ENCODE results near the gene GDF9.

The GDF9 gene

DNA sequence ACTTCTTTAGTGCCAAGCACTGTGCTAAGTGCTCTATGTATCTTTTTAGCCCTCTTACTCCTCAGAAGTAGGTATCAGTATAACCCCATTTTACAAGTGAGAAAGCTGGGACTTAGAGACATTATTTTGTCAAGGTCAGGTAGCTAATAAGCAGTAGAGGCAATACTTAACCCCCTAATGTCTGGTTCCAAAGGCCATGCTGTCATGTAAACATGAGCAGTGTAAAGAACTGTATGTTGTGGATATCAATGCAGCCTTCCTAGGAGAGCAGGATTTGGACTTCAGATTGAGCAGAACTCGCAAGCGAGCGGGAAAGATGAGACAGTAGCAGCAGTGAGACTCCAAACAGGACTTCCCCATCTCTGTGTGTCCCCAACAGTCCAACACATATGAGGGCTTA, 32.2 kb downstream of the GDF9 start:
- DNase-seq = no peak

DNA sequence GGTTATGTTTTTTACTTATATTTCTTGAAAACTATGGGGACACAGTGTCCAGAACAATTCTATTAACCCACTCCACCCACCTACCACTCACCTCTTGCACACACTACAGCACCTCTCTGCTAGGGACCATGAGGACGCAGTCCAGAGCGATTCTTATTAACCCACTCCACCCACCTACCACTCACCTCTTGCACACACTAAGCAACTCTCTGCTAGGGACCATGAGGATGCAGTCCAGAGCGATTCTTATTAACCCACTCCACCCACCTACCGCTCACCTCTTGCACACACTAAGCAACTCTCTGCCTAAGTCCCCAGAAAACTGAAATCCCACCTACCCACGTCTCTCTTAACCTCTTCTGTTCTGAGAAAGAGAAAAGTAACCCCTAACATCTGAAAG, 33.7 kb downstream of the GDF9 start:
- no peak for DNase-seq

DNA sequence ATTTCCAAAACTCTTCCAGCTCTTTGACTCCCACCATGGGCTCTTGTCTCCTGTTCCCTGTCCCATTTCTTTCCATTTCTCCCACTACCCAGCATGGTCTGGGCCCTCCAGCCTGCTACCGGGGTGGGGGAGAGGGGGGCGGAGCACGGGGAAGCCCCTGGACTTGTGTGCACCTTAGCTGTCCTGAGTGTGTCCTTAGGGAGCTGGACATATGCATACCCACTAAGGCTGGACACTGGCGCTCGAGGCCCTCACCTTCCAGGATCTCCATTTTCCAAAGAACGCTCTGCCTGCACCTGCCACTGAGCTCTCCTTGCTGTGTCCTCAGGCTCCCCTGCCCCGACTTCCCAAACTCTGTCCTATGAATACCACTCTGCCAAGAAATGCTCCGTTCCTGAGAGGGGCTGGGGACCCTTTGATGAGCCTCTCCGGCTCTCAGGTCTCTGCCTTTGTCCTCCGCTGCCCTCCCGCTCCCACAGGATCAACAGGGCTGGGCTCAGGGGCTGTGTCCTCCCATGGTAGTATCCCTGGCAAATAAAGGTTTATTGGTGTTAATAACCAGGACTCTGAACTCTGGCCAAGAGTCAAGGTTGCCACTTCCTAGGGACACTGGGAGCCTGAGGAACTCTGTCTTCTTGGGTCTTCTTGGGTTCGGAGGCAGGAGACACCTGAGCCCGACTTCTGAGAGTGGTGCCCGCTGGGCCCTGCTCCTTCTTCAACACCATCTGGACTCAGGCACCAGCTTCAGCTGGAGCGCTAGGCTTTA, 35.0 kb downstream of the GDF9 start:
- no peak for DNase-seq

DNA sequence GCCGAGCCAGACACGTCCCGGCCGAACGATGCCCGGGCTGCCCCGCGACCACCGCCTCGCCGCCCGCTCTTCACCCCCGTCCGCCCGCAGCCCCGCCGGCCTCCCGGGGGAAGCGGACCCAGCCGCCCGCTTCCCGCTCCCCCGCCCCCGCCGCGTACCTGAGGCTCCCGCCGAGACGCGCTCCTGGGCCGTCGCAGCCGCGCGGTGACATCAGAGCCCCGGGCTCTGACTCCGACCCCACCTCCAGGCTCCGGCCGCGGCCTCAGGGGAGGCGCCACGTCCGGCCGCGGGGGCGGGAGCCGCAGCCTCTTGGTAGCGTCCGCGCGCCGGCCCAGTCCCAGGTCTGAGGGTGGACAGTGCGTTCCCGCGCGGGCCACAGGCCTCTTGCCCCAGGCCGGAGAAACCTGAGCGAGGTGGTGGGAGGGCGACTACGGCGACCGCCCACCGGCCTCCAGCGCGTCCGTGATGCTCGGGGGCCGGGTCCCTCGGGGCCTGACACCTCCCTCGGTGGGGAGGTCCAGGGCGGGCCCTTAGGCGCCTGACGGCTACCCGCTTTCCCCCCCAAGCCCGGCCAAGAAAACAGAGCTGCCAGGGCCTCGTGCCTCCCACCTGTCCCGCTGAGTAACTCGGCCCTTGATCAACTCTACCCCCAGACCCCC, 35.7 kb downstream of the GDF9 start, which contains the start of gene SHROOM1:
Gene SHROOM1, minus strand, starts transcription at position 212 of the 659 bp plus-strand sequence. CDS start 4,507 bp downstream, outside the sequence.
- DNase-seq = no peak

DNA sequence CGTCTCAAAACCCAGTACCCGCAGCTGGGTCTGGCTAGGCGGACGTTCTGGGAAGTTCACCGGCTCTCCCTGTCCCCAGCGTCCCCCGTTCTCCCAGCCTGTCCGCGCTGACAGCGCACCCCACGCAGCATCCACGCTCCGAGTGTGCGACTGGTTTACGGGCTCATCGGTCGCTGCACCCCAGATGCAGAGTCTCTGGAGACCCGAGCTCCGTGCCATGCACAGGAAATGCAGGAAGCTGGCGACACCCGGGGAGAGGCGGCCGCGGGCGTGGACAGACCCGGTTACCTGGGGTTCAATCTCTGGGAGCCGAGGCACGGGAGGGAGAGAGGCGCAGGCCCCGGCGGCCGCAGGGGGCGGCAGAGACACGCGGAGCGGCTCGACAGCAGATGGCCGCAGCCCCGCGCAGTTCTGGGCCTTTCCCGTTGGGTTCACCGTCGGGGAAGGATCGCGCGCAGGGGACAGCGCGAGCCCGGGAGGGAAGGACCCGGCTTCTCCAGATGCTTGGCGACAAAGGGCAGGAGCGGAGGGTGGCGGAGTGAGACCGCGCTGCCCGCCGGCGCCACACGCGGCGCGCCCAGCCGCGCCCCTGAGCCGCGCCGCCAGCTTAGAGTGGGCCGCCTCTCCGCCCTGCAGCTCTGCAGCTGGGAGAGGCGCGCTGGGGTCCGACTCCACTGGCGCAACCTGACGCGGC, 36.4 kb downstream of the GDF9 start:
- peak; percentile 16 for DNase-seq

DNA sequence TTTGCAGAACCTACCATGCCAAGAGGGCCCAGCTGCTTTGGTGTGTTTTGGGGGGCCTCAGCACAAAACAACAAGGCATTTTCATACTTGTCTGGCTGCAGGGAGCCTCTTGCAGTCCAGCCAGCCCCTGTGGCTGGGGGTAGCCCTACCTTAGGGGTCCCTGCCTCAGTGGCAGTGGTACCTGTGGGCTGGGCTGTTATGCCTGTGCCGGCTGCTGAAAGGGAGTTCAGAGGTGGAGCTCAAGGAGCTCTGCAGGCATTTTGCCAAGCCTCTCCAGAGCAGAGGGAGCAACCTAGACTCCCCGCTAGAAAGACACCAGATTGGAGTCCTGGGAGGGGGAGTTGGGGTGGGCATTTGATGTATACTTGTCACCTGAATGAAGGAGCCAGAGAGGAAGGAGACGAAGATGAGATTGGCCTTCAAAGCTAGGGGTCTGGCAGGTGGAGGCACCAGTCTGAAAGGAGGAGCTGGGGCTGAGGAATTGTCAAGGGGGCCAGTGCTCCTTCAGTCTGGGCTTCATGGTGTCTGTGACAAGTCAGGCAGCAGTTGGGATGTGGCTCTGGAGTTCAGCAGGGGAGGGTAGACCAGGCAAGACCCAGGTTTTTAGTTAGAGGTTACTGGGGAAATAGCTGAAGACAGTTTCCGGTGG, 37.3 kb downstream of the GDF9 start:
- no peak for DNase-seq

DNA sequence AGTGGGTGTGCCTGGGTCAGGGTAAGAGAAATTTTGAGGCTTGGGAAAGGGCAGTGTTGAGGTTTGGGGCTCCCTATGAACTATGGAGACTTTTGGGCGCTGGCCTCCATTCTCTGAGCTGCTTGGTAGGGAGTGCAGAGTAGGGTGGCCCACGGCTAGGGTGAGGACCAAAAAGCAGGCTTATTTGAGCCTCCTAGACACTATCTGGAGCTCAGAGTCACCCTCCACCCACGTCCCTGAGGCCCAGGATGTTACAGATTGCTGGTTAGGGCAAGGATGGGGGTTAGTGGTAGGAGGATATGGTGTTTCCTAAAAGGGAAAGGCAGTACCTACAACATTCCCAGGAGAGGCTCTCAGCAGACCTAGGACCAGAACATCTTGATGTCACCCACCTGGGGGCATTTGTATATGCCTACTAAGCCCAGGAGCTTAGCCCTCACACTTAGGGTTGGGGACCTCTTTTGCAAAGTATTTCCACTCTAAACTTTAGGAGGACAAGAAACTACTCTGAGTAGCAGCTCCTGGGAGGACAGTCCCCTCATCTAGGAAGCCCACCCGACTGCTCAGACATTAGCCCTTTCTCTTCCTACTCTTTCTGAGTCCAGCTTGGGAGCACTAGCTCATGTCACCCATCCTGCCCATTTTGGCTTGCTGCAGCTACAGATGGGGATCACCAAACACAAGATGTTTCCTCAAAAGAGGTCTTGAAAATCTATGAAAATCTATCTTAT, 38.2 kb downstream of the GDF9 start:
- DNase-seq = no peak

DNA sequence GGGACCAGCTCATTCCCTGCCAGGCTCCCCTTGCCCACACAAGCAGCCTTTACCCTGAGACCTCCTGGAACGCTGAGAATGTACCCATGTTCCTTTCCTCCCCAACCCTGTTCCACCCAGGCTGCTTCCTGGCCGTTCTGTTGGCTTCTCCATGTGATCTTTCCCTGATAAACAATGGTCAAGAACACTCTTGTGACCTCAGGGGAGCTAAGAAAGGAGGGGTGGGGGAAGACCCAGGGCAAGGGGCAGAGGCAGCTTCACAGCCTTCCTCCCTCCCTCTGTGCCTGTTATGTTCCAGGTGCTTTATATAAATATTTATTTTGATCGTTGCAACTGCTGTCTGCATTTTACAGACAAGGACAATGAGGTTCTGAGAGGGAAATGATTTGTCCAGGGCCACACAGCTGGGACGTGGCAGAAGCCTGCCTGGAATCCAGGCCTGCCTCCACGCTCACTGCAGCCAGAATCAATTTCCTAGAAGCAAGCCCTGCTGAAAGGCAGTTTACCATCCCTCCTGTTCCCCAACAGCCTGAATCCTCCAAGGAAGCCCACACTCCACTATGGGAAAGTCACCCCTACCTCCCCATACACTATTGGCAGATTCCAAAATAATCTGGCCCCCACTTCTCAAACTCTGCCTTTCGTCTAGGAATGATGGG, 39.7 kb downstream of the GDF9 start:
- no peak for DNase-seq

DNA sequence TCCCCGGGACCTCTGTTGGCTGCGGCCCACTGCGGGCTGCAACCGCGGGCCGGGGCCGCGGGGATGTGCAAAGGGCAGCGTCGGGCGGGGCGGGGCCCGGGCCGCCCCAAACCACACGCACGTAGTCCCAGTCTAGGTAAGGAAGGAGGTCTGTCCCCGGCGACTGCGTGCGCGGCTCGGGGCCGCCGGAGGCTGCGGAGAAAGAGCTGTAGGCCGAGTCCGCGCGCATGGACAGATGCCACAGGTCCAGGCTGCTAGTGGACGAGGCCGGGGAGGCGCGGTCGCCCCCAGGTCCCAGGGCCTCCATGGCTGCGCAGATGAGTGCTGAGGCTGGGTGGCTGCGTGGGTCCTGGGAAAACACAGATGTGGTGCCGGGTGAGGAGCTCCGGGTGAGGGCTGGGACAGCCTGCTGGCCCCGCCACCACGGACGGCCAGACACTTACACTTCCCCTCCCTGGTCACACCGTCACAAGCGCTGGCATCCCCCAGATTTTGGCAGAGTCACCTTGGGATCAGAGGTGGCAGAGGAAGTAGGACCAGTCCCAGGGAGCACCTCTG, 40.4 kb downstream of the GDF9 start:
- DNase-seq = no peak

DNA sequence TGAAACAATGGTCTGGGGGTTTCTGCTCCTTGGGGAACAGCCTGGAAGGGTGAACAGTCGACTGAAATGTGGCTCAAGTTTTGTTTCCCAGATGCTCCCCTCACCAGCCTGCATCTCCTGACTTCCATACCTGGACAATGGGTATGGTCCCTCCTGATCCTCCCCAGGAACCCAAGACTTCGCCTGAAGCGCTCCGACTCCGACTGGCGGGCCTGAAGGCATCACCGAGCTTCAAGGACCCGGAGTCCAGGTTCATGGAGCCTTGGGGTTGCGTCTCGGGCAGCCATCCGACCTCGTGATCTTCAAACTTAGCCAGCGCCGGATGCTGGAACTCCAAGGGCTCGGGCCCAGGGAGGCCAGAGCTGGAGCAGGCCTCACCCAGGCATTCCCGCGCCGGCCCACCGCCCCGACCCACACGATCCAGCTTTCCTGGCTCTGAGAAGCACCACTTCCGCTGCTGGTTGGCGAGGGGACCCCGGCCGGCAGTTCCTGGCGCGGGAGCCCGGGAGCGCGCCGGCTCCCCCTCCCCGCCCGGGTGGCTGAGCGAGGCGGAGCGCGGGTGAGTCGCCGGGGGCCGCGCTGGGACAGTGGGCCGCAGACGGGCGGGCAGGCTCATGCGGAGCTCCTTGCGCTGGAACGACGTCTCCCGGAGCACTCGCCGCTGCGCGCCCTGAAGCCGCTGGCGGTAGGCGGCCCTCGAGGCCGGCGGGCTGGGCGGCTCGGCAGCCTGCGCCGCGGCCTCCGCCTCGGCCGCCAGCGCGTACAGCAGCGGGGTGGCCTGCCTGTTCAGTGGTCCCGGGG, 41.0 kb downstream of the GDF9 start:
- DNase-seq = no peak

DNA sequence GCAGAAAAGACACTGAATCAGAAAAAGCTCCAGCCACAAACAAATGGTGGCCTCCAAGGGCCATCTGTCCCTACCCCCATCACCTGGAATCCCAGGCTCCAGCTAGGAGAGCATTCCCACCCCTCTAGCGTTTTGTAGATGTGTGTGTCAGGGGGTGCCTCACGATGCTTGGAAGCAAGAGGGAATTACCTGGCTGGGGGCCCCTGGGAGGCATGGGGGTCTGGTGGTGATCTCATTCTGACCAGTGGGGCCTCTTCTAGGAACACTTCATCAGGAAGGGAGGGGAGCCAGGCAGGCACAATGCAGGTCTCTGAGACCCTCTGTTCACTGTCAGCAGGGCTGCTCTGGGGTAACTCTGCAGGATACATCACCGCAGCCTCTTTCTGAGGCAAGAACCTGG, 41.8 kb downstream of the GDF9 start:
- DNase-seq = no peak

DNA sequence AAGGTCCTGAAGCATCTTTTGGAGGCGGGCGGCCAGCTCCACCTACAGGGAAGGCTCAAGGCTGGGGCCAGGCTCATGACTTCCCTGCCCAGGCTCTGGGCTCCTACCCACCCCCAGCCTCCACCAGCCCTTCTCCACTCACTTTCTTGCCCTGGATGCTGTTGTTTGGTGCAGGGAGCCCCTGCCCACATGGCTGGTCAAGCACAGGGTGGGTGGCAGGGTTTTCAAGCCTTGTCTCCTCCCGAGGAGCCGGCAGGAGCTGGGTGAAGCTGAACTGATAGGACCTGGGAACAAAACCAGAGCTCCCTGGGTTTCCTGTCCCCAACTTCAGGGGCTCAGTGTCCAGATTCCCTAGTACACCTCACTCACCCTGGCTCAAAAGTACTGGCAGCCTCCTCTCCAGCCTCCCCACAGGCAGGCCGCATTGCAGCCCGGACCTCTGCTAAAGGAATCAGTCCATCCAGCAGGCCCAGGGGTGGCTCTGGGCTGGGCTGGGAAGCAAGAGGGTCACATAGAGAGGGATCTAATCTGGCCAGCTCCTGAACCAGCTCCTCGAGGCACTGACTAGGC, 42.7 kb downstream of the GDF9 start:
- DNase-seq = no peak

DNA sequence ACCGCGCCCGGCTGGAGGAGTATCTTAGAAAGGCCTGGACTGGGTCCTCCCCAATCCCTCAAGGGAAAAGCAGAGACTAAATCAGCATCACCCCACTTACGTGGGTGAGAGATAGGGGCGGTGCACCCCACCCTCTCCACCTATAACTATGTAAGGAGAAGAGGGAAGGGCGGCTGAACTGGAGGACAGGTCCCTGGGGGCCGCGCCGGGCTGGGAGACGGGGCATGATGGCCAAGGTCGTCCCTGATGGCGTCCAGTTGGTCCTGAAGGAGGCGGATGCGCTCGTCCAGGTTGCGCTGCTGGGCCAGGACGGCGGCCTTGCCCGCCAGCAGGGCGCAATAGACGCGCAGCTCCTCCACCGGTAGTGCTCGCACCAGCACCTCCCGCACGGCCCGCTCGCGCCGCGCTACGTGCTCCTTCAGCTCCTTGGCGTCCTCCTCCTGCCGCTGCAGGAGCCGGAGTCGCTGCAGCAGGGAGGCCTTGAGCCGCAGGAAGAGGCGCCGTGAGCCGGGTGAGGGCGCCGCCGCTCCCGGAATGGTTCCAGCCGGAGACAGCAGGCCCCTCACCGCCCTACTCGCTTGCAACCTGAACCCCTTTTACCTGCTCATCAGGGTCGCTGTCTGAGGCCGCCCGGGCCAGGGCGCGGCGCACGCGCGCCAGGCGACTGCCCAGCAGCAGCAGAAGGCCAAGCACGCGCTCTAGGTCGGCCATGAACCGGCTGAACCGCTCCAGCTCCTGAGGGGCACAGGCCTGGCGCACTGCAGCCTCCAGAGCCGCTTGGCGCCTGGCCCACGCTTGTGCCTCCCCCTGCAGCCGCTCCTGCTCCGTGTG, 43.4 kb downstream of the GDF9 start:
- DNase-seq = no peak

DNA sequence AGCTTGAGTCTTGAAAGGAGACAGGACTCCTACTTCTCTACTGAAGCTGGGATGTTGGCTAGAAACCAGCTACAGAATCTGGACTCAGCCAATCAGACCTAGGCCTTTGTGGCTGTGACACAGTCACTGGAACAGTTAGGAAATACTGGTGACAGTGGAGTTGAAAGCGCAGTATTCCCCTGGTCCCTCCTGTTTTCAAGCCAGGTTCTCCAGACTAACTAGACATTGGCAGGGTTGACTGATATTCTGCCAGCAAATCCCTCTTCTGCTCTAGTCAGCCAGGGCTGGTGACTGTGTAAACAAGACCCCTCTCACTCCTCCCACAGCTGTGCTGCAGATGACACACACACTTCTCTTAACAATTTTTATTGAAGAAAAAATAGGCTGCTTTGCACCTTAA, 44.5 kb downstream of the GDF9 start:
- no peak for DNase-seq

DNA sequence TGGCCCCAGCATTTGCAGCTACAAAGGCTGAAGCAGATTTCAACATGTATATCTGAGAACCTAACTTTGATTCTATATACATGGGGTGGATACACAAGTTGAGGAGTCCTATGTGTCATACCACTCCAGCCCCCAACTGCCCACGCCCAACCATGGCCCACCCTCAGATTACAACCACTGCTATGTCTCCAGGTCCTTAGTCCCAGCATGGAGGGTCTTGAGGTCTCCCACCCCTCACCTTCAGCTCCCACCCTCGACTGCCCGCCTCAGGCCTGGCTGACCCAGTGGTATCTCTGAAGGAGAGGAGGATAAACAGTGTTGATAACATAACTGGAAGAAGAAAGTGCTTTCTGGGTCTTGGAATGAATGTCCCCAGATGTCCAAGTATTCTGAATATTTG, 44.9 kb downstream of the GDF9 start:
- DNase-seq = no peak

DNA sequence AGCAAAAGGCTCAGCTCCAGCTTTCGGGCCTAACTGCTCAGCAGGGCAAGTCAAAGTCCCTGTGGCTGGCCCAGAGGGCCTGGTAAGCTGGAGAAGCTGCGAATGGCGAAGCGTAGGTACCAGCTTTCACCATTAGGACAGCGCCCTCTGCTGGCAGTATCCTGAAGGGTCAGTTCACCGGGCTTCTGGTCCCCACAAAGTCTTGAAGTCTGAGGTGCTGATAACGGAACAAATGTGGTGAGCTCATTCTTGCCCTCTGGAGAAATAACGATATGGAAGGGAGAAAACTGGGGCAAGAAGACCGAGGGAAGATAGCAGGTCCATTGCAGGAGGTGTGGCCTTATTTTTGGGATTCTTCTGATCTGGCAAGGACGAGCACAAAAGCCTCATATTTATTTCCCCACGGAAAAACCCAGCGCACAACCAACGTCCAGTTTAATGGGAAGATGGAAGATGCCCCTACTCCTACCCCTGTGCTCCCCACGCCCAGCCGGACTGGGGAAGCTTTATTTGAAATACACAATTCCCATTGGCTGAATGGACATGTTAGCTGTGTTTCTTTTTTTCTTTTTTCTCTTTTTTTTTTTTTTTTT, 46.0 kb downstream of the GDF9 start:
- peak; percentile 68 for DNase-seq

DNA sequence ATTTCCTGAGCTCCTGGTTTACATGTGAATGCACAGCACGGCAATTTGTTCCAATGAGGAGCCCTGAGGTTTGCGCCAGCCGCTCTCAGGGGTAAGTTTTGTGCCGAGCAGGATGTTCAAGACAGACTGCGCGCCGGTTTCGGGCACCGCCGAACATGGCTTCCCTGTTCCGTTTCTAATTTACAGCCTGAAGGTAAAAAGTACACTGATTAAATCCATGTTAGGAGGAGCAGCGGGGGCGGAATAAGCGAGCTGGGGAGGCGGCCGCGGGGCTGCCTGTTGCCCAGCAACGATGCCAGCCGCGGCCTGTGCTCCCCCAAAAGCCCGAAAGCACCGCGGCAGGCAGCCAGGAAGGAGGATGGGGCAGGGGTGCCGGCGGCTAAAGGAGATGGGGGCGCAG, 46.8 kb downstream of the GDF9 start:
- DNase-seq = no peak

DNA sequence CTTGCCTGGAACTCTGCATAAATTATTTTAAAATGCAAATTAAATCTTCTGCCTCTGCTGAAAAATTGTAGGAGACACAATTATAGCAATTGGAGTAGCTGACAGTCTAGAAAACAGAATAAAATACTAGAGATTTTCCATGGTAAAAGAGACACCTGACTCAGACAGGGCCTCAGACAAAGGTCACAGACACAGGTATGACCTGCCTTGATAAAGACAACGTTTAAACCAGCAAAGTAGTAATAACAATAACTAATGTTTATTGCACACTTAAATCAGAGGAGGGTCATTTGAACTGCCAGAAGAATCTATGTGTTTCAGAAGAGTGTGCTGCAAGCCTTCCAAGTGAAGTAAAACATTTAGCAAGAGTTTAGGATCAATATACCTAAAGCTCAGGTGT, 49.3 kb downstream of the GDF9 start:
- DNase-seq = no peak

DNA sequence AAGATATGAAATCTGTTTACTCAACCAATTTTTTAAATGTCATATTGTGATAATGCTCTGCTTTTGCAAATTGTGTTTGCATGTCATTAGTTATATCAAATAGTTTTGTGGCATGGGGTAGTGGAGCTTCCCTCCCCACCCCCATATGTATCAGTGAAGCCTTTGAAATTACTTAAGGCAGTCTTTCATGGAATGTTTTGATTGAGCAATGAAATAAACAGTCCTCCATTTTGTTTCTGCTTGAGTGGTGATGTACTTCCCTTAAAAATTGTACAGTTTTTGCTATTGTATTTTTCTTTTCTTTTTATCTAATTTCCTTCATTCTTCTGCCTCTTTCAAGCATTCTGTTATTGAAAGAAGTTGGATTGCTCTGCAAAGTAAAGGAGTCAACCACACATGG, 49.7 kb downstream of the GDF9 start:
- no peak for DNase-seq

Measured in NCI-H2107 (cell line).